Measurements from ENCODE around the gene GSTO1. TPM values are rescaled to one million over a fixed set of nuclear protein-coding genes. Genes with fewer than 3 reads are reported as not detected.
A peak's percentile ranks its signal among the peaks of the same experiment; 100 is the strongest.

Gene GSTO1
- polyA plus RNA-seq, 1 experiment = 227 TPM

GRCh38 chr10:104267721-104268404 is 13.2 kb downstream of the GSTO1 start:
- H3K27ac ChIP-seq (ENCODE audit: low read depth, low read length) = no peak overlapping the region
- H3K27me3 ChIP-seq (ENCODE audit: control insufficient read depth, insufficient read depth, low read length) = no peaks in the 10 kb centered on the region
- no peak for DNase-seq (ENCODE audit: low read depth, low spot score)
- CTCF ChIA-PET = interaction anchor here (1.1 to 3.4 kb wide), 2 partner anchors 24 to 223 kb away, joined by 3 to 20 read pairs; no protein-coding TSS in a partner anchor
- no peak for TF ChIP-seq CTCF (IDR thresholded peaks at IDR 0.05; ENCODE audit: low read depth, low read length)
- peaks cover 12% of the 10 kb centered on the region; the same call in 1 of the 2 replicates for H3K9me3 ChIP-seq (ENCODE audit: control insufficient read depth, insufficient read depth, low read length)
- POLR2A ChIA-PET = no interaction called here
- H3K4me3 ChIP-seq (ENCODE audit: low read depth, low read length) = peak overlapping the region; percentile 77

GRCh38 chr10:104268405-104268712 is 13.7 kb downstream of the GSTO1 start:
- Histone ChIP-seq H3K9me3 (ENCODE audit: control insufficient read depth, insufficient read depth, low read length) (peaks cover 12% of the 10 kb centered on the region; the same call in 1 of the 2 replicates), H3K4me3 (ENCODE audit: low read depth, low read length) (peak overlapping the region; percentile 77), H3K27ac (ENCODE audit: low read depth, low read length) (peak overlapping the region; percentile 80), H3K27me3 (ENCODE audit: control insufficient read depth, insufficient read depth, low read length) (no peaks in the 10 kb centered on the region)
- TF ChIP-seq CTCF (IDR thresholded peaks at IDR 0.05; ENCODE audit: low read depth, low read length) = no peak
- CTCF ChIA-PET = interaction anchor here (3.4 kb wide), 1 partner anchor 24 kb away, joined by 20 read pairs; no protein-coding TSS in a partner anchor
- DNase-seq (ENCODE audit: low read depth, low spot score) = no peak
- POLR2A ChIA-PET = interaction anchor here (0.6 to 1.0 kb wide), 2 partner anchors 9 to 37 kb away, joined by 4 read pairs; no protein-coding TSS in a partner anchor

- DNase-seq (ENCODE audit: low read depth, low spot score) = peak; percentile 95
- H3K4me3 ChIP-seq (ENCODE audit: low read depth, low read length) = peak within 1 kb of the TSS; percentile 77
- peaks cover 12% of the 10 kb centered on the region; the same call in 1 of the 2 replicates for H3K9me3 ChIP-seq (ENCODE audit: control insufficient read depth, insufficient read depth, low read length)
- H3K27me3 ChIP-seq (ENCODE audit: control insufficient read depth, insufficient read depth, low read length) = no peaks in the 10 kb centered on the region
- peak within 1 kb of the TSS; percentile 80 for H3K27ac ChIP-seq (ENCODE audit: low read depth, low read length)
- ChIA-PET POLR2A (interaction anchor here (0.6 to 1.0 kb wide), 2 partner anchors 9 to 37 kb away, joined by 4 read pairs; no protein-coding TSS in a partner anchor), CTCF (interaction anchor here (1.0 to 12.7 kb wide), 5 partner anchors 22 to 147 kb away, joined by 3 to 292 read pairs (median 4); partner anchors contain the start of gene SFR1)
- TF ChIP-seq CTCF (IDR thresholded peaks at IDR 0.05; ENCODE audit: low read depth, low read length) = no peak
These were observed 14.3 kb downstream of the GSTO1 start, which contains the start of gene GSTO2 for GRCh38 chr10:104268713-104269645. GSTO2 (plus strand) TSS chr10:104269184; CDS start chr10:104274916, 5,732 bp downstream.

GRCh38 chr10:104273286-104273685 is 18.6 kb downstream of the GSTO1 start:
- Histone ChIP-seq H3K27ac (ENCODE audit: low read depth, low read length) (no peak overlapping the region), H3K27me3 (ENCODE audit: control insufficient read depth, insufficient read depth, low read length) (no peaks in the 10 kb centered on the region), H3K9me3 (ENCODE audit: control insufficient read depth, insufficient read depth, low read length) (peaks cover 12% of the 10 kb centered on the region; the same call in 1 of the 2 replicates), H3K4me3 (ENCODE audit: low read depth, low read length) (no peak overlapping the region)
- ChIA-PET CTCF (interaction anchor here (1.0 to 12.7 kb wide), 18 partner anchors 11 to 561 kb away, joined by 3 to 292 read pairs (median 14); partner anchors contain the start of genes CFAP43, CFAP58, GSTO1 and ITPRIP), POLR2A (interaction anchor here (1.1 to 2.7 kb wide), 4 partner anchors 19 to 152 kb away, joined by 3 to 13 read pairs (median 4); partner anchors contain the start of genes GSTO1 and ITPRIP)
- no peak for DNase-seq (ENCODE audit: low read depth, low spot score)
- no peak for TF ChIP-seq CTCF (IDR thresholded peaks at IDR 0.05; ENCODE audit: low read depth, low read length)

All from AG04450 (cell line).